SIG-M5 treated with dmso at 0.1 percent for 504 hours (cell line): ENCODE measurements around the gene MRPL30.
"Not testable (repeated sequence)": the region's sequence is repeated elsewhere in the genome, so short reads cannot be mapped to it uniquely, and the experiment has no call there.

Experiments
- DNase-seq: peaks from one replicate; lab custom pipeline; 2025; ENCODE audit not compliant: unreplicated experiment; lab: John Stamatoyannopoulos, UW

Gene MRPL30

GRCh38 chr2:99180755-99181623 is at the start of gene MRPL30, which contains the start of gene MITD1:
Gene MRPL30 (plus strand): TSS chr2:99181184. CDS start chr2:99186204, 5,020 bp downstream.
Gene MITD1 (minus strand): TSS chr2:99181058. CDS start chr2:99180981, 77 bp downstream.
- DNase-seq = peak; percentile 94

GRCh38 chr2:99135044-99135556 is 45.9 kb upstream of the MRPL30 start:
- DNase-seq = not testable (repeated sequence)

GRCh38 chr2:99139003-99139402 is 42.0 kb upstream of the MRPL30 start:
- no peak for DNase-seq

GRCh38 chr2:99140056-99140859 is 40.7 kb upstream of the MRPL30 start:
- no peak for DNase-seq

GRCh38 chr2:99140860-99141109 is 40.2 kb upstream of the MRPL30 start:
- DNase-seq = no peak

GRCh38 chr2:99141110-99142108 is 39.6 kb upstream of the MRPL30 start, which contains the start of gene C2orf15:
Gene C2orf15 (plus strand): TSS chr2:99141707. CDS start chr2:99150559, 8,852 bp downstream.
- peak; percentile 90 for DNase-seq

GRCh38 chr2:99150706-99151105 is 30.3 kb upstream of the MRPL30 start:
- DNase-seq = peak; percentile 93

- no peak for DNase-seq
Observed at GRCh38 chr2:99152199-99152895, 28.6 kb upstream of the MRPL30 start.

- no peak for DNase-seq
Observed at GRCh38 chr2:99153921-99154604, 26.9 kb upstream of the MRPL30 start.

GRCh38 chr2:99154643-99155536 is 26.1 kb upstream of the MRPL30 start, which contains the start of the genes LIPT1 and TSGA10:
Gene LIPT1 (plus strand): TSS chr2:99154967. CDS start chr2:99161958, 6,991 bp downstream.
Gene TSGA10 (minus strand): TSS chr2:99154942. CDS start chr2:99109439, 45,503 bp downstream.
- peak; percentile 91 for DNase-seq

- no peak for DNase-seq
Observed at GRCh38 chr2:99156891-99157290, 24.1 kb upstream of the MRPL30 start.

GRCh38 chr2:99158599-99158998 is 22.4 kb upstream of the MRPL30 start:
- no peak for DNase-seq

- DNase-seq = no peak
Observed at GRCh38 chr2:99159594-99159993, 21.4 kb upstream of the MRPL30 start.

- no peak for DNase-seq
Observed at GRCh38 chr2:99166218-99166617, 14.8 kb upstream of the MRPL30 start.

GRCh38 chr2:99169534-99169933 is 11.4 kb upstream of the MRPL30 start:
- DNase-seq = no peak

- no peak for DNase-seq
Observed at GRCh38 chr2:99171377-99172140, 9.4 kb upstream of the MRPL30 start.

GRCh38 chr2:99181624-99182000 is 628 bp downstream of the MRPL30 start:
- DNase-seq = peak; percentile 27
